Retinal pigment epithelial cell (primary cell): ENCODE data around the gene SLC22A17.

Experiments used
- DNase-seq: peaks from one replicate; pipeline ENCODE4 v3.0.0-alpha.2; 2010; ENCODE audit warnings: low read depth
- H3K4me3 ChIP-seq: 2 replicates; pipeline ENCODE4 v1.5.1; 2011; ENCODE audit warnings: mild to moderate bottlenecking, low read length, control low read depth, moderate library complexity
- TF ChIP-seq, protein P1 (sequence below): conservative IDR thresholded peaks from 2 replicates; pipeline ENCODE4 v1.5.1; 2011; ENCODE audit warnings: low read depth, low read length, control low read depth, inconsistent platforms

SLC22A17 gene

DNA sequence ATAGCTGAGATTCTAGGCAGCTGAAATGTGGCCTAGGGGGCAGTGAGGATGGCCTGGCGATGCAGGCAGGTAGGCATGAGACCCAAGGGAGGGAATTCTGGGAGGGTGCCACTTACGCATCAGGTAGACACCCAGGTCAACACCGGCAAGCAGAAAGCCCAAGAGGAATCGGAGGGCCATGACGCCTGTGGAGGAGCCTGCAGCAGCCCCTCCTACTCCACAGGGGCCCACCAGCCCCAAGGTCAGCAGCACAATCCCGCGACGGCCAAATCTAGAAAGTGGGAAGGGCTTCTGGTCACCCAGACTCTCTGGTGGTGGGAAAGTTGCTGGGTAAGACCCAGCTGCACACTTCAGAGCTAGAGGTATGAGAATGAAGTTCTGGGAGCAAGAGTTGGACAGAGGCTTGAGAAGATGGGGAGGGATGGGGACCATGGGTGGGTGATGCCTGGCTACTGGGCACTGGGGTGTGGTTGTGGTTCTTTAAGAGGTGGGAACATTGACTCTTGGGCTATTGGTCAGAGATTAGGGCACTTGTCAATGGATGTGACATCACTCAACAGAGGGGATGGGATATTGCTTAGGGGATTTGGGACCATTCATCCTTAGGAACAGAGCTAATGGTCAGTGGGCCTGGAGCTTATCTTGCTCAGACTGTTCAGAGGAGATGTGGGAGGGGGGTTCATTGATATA is 3.4 kb downstream of the SLC22A17 start:
- no peak for DNase-seq
- TF ChIP-seq, protein P1, sequence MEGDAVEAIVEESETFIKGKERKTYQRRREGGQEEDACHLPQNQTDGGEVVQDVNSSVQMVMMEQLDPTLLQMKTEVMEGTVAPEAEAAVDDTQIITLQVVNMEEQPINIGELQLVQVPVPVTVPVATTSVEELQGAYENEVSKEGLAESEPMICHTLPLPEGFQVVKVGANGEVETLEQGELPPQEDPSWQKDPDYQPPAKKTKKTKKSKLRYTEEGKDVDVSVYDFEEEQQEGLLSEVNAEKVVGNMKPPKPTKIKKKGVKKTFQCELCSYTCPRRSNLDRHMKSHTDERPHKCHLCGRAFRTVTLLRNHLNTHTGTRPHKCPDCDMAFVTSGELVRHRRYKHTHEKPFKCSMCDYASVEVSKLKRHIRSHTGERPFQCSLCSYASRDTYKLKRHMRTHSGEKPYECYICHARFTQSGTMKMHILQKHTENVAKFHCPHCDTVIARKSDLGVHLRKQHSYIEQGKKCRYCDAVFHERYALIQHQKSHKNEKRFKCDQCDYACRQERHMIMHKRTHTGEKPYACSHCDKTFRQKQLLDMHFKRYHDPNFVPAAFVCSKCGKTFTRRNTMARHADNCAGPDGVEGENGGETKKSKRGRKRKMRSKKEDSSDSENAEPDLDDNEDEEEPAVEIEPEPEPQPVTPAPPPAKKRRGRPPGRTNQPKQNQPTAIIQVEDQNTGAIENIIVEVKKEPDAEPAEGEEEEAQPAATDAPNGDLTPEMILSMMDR, result no peak
- H3K4me3 ChIP-seq, result no peak overlapping the region

GRCh38 chr14:23348297-23348655 is 4.4 kb downstream of the SLC22A17 start:
- H3K4me3 ChIP-seq, result no peak overlapping the region
- no peak for DNase-seq
- TF ChIP-seq, protein P1, result no peak

- no peak overlapping the region for H3K4me3 ChIP-seq
- TF ChIP-seq, protein P1, result no peak
These were observed 5.0 kb downstream of the SLC22A17 start for GRCh38 chr14:23347406-23348296.

GRCh38 chr14:23346693-23347405 is 5.8 kb downstream of the SLC22A17 start:
- H3K4me3 ChIP-seq, result no peak overlapping the region
- TF ChIP-seq, protein P1, result no peak
- DNase-seq, result no peak

More at GRCh38 chr14:23347406-23348296, 5.0 kb downstream of the SLC22A17 start:
- no peak for DNase-seq

GRCh38 chr14:23345987-23346692 is 6.5 kb downstream of the SLC22A17 start:
- TF ChIP-seq, protein P1, result no peak
- DNase-seq, result no peak
- no peak overlapping the region for H3K4me3 ChIP-seq

GRCh38 chr14:23344481-23344880 is 8.2 kb downstream of the SLC22A17 start:
- no peak for DNase-seq
- TF ChIP-seq, protein P1, result no peak
- no peak overlapping the region for H3K4me3 ChIP-seq
